B cell (primary cell): Measurements from ENCODE around the gene ZBED1.

Experiments
- EZH2 ChIP-seq: IDR thresholded peaks from 2 replicates; pipeline ENCODE4 v1.6.1; 2012; ENCODE audit warnings: borderline replicate concordance, low read depth, mild to moderate bottlenecking, moderate library complexity, low read length; ENCODE audit not compliant: insufficient read depth, poor library complexity, severe bottlenecking
- TF ChIP-seq, protein P1 (sequence below): fragments of 200-600 bp; IDR thresholded peaks from one replicate; pipeline ENCODE4 v1.8.0; 2022; ENCODE audit warnings: antibody characterized with exemption, mild to moderate bottlenecking

- TF ChIP-seq, protein P1, sequence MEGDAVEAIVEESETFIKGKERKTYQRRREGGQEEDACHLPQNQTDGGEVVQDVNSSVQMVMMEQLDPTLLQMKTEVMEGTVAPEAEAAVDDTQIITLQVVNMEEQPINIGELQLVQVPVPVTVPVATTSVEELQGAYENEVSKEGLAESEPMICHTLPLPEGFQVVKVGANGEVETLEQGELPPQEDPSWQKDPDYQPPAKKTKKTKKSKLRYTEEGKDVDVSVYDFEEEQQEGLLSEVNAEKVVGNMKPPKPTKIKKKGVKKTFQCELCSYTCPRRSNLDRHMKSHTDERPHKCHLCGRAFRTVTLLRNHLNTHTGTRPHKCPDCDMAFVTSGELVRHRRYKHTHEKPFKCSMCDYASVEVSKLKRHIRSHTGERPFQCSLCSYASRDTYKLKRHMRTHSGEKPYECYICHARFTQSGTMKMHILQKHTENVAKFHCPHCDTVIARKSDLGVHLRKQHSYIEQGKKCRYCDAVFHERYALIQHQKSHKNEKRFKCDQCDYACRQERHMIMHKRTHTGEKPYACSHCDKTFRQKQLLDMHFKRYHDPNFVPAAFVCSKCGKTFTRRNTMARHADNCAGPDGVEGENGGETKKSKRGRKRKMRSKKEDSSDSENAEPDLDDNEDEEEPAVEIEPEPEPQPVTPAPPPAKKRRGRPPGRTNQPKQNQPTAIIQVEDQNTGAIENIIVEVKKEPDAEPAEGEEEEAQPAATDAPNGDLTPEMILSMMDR, result no peak
- TF ChIP-seq EZH2, result no peak
These were observed 1.4 kb upstream of the ZBED1 start for GRCh38 chrX:2502120-2502667.
